ENCODE data around the gene AADACL4.
"Not testable (repeated sequence)": the region's sequence is repeated elsewhere in the genome, so short reads cannot be mapped to it uniquely, and the experiment has no call there.

AADACL4 gene

DNA sequence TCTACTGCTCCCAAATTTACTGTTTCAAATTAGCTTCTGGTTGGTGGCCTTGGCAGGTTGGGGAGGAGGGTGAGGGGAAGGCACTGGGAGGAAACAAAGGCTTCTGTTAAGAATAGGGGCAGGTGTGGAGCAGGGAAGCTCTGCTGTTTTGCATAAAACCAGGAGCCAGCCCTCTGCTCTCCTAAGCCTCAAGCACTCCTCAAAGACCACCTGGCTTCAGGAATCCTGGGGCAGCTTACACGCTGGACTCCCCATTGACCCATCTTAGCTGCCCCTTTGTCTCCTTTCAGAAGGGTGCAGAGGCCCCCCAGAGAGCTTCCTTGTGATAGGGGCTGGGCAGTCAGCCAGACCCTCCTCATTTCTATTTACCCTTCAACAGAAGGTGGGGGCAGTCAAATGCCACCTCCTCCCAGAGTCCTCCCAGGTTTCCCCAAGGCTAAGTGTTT is 14.4 kb upstream of the AADACL4 start:
- DNase-seq (ENCODE audit: low read depth, low spot score), result no peak

DNA sequence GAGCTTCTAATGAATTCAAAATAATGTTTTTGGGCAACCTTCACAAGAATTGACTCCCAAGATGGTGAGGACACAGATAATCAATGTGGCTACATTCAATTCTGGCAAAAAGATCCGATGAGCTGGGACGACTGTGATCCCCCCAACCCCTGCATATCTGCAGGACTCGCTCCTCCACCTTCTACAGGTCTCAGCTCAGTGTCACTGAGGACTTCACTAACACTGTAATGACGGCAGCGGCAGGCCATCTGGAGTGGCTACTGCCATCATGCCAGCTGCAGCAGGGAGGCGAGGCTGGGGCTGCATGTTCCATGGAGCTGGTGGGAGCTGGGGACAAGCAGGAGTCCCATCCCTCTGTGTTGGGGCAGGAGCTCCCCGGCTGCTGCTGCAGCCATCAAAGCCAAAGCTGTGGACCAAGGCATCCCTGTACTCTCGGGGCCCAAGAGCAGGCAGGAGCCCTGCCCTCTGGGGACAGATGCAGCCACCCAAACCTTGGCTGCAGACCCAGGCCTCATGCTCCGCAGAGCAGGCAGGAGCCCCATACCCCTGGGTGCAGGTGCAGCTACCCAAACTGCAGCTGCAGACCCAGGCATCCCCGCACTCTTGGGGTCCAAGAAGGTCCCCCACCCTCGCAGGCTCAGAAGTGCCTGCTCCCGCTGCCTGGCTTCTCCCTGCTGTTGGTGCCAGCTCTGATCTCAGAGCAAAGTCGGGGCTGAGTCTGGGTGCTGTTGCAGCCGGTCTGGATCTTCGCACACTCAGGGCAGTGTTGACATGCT is 13.7 kb upstream of the AADACL4 start:
- DNase-seq (ENCODE audit: low read depth, low spot score), result no peak

DNA sequence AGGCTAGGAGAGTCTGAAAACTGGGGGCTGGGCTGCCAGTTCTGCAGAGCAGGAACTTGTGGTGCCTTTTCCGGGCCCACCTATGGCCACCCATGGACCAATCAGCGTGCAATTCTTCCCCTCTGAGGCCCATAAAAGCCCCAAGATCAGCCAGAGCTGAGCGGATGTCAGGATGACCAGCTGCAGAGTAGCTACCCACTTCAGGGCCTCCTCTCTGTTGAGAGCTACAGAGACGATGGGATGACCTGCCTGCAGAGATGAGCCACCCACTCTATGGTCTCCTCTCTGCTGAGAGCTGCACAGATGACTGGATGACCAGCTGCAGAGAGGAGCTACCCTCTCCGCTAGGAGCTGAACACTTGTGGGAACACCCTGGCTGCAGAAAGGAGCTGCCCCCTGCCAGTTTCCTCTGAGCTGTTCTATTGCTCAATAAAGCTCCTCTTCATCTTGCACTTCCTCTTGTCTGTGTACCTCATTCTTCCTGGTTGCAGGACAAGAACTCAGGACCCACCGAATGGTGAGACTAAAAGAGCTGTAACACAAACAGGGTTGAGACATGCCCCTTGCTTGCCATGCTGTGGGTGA is 12.8 kb upstream of the AADACL4 start:
- no peak for DNase-seq (ENCODE audit: low read depth, low spot score)

DNA sequence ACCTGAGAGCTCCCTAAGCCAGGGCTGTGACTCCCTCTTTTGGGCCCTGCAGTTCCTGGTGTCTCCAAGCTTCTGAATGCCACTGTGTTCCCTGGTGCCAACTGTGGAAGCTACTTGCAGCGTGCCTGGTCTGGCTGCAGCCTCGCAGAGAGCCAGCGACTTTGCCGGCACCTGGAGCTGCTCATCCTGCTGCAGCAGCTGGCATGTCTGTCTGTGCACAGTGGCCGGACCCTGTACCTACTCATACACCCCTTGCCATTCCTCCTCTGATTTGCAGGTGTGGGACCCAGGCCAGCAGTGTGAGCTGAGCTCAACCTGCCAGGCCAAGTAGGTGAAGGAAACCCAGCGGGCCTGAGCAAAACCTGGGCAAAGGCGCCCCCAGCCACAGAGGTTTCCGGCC is 12.3 kb upstream of the AADACL4 start:
- no peak for DNase-seq (ENCODE audit: low read depth, low spot score)

DNA sequence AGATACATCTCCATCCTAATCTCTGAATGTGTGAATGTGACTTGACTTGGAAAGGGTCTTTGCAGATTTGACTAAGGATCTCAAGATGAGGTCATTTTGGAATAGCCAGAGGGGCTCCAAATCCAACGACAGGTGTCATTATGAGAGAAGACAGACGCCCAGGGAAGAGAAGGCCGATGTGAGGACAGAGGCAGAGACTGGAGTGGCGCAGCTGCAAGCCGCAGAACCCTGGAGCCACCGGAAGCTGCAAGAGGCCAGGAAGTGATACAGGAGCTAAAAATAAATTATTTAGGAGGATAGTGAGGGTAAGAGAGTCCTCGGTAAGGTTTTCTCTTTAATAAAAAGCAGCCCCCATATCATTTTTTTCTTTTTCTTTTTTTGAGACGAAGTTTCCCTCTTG is 9.7 kb upstream of the AADACL4 start:
- no peak for DNase-seq (ENCODE audit: low read depth, low spot score)

DNA sequence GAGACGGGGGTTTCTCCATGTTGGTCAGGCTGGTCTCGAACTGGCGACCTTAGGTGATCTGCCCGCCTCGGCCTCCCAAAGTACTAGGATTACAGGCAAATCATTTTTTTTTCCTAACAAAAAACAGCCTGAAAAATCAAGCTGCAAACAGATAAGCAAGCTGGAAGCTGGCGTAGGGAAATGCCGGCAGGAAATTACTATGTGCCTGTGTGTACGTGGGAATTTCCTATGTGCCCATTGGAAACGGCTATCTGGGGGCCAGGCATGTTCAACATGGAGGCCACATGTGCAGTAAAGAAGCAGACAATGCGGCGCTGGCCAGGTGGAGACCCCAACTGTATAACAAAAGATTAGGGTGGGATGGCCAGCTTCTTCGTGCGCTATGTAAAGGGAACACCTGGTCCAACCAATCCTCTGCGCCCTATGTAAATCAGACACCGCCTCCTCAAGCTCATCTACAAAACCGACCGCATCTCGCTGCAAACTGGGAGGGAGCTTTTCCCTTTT is 9.1 kb upstream of the AADACL4 start:
- no peak for DNase-seq (ENCODE audit: low read depth, low spot score)

DNA sequence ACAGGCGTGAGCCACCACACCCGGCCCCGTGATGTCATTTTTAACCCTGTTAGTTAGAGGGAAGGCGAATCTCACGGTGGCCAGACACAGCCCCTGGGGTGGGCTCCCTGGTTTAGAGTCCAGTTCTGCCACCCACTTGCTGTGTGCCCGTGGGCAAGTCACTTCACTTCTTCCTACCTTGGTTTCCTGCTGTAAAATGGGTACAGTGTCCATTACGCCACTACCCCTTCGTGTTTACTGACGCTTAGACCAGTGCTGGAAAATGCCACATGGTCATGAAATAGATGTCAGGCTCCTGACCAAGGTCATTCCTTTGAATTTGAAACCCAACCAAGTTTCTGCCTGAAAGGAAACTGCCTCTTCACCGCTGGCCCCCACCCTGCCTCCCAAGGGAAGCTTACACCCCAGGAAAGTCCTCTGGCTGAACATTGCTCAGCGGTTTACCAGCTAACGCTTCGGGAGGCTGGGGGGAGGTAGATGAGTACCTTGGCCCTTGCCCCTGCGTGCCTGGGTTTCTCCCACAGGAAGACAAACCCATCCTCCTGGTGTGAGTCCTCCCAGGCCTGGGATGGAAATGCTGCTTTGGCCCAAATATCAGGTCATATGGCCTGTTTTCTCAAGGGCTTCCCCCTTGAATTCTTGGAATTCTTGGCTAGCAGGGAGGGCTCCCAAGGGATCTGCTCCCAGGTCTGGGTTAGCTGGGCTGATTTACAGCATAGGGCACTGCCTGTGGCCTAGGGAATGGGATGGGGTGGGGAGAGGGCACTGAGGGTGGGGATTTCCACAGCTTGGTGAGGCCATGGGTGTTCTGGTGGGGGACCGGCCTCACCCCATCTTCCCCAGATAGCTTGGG is 7.6 kb upstream of the AADACL4 start:
- DNase-seq (ENCODE audit: low read depth, low spot score), result no peak

DNA sequence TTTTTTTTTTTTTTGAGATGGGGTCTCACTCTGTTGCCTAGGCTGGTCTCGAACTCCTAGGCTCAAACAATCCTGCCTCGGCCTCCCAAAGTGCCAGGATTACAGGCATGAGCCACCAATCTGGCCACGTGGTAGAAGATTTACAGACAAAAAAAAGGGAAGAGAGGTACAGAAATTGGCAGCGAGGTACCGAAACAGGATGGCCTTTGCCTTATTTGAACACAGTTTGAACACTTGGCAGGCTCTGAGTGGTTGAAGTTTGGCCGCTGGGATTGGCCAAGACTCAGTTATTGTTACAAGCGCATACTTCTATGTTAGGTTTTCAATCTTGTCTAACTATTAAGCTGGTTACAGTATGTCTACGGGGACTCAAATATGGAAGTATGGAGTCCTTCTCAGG is 6.2 kb upstream of the AADACL4 start:
- no peak for DNase-seq (ENCODE audit: low read depth, low spot score)

DNA sequence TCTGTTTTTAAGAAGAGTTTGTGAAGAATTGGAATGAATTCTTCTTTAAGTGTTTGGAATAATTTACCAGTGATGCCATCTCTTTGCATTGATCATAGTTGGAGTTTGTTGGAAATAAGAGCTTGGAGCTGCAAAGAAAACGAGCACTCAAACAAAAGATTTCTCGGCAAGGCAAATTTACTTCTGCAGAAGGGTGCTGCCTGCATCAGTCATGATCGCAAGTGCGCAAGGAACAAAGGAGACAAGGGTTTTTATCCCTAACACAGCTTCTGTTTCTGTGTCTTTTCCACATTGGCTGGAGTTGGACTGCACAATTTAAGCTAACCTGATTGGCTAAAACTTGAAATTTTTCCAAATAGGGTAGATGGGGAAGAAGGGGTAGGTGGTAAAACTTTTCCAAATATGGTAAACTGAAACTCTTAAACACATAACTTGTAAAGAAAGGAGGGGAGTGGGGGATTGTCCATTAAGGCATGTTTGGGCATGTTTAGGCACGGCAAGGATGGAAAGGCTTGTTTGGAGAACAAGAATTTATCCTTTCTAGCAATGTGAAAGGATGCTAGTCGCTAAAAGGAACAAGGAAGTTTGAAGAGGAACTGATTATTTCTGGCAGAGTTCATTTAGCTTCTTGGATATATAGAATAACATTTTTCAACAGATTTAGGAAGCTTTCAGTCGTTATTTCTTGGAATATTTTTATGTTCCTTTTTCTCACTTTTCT is 3.5 kb upstream of the AADACL4 start:
- no peak for DNase-seq (ENCODE audit: low read depth, low spot score)

DNA sequence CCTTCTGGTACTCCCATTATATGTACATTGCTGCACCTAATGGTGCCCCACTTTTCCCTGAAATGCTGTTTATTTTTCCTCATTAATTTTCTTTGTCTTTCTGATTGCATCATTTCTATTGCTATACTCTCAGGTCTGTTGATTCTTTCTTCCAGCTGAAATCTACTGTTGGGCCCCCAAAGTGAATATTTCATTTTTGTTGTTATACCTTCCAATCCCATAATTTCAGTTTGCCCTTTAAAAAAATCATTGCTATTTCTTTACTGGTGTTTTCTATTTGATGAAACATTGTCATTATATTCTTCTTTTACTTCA is 3.0 kb upstream of the AADACL4 start:
- DNase-seq (ENCODE audit: low read depth, low spot score), result no peak

DNA sequence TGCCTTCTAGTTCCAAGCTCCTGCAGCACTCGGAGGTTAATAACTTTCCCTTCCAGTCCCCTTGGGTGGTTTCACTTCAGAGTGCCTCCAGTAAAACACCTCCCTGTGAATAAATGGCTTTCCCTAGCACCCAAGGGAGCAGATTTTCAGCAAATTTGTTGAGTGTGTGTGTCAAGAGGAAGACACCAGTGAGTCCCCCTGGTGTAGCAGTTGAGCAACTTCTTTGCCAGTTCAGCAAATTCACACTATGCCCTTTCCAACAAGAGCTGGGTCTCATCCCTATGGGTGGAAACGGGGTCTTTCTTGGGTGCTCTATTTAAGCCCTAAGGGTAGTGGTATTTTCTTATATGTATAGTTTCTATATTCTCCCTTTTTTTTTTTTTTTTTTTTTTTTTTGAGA is 806 bp upstream of the AADACL4 start:
- no peak for DNase-seq (ENCODE audit: low read depth, low spot score)

DNA sequence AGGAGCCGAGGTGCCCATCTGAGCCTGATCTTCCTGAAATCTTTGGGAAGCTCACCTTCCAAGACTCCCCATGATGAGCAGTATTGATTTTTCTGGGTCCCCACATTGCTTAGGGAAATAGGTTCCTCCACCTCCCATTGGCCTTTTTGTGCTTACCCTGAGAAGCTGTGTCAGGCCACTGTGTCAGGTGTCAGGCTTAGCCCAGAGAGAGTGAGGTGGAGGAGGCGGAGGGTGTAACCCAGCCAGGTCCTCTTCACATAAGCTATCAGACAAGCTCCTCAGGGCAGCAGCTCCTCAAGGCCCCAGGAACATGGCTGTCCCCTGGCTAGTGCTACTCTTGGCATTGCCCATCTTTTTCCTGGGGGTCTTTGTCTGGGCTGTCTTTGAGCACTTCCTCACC is 352 bp downstream of the AADACL4 start:
- DNase-seq (ENCODE audit: low read depth, low spot score), result no peak

DNA sequence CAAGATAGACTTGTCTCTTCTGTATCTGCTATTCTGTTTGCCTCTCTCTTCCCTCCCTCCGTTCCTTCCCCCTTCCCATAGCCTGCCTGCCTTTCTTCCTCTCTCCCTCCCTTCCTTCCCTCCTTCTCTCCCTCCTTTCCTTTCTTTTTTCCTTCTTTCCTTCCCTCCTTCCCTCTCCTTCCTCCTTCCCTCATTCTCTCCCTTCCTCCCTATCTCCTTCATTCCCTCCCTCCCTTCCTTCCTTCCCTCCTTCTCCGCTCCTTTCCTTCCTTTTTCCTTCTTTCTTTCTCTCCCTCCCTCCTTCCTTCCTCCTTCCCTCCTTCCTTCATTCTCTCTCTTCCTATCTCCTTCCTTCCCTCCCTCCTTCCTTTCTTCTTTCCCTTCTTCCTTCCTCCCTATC is 944 bp downstream of the AADACL4 start:
- DNase-seq (ENCODE audit: low read depth, low spot score), result no peak

DNA sequence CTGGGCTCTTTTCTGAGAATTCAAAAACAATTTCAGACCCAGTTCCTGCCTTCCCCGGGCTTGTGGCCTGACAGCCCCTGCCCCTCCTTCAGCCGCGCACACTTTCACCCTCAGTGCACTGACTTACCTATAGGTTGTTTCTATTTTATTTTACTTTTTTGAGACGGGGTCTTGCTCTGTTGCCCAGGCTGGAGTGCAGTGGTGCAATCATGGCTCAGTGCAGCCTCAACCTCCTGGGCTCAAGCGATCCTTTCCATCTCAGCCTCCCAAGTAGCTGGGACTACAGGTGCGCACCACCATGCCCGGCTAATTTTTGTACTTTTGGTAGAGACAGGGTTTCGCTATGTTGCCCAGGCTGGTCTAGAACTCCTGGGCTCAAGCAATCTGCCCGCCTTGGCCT is 1.5 kb downstream of the AADACL4 start:
- not testable (repeated sequence) for DNase-seq (ENCODE audit: low read depth, low spot score)

DNA sequence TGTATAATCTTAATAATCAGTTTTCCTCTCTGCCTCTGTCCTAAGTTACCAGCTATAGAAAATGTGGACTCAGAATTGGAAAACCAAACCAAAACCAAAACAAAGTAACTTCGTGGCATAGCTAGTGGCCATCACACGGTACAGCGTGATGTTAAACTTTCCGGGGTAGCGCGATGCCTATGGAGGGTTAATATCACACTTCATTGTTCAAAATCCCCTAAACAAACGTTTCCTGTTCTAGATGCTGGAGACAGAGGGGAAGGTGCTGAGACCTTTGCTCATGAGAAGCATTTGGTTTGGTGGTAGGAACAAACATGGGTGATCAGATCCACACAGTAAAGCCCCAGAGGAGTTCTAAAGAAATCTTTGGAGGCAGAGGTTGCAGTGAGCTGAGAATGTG is 4.9 kb downstream of the AADACL4 start:
- no peak for DNase-seq (ENCODE audit: low read depth, low spot score)

DNA sequence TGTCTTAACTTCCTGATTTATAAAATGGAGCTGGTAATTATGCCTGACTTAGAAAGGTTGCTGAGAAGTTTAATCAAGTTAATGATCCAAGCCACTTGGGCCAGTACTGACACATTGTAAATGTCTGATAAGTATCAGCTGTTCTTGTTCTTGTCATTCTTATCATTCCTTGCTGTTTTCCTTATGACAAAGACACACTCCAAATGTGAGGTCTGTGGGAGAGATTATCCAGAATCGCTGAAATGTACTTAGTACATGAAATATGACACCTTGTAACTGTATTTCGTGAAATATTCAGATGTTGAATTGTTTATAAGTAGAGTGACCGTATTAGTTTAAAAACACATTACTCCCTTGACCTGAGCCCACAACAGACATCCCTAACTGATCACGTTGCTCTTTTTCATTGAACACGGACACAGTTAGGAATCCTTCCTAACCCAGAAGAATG is 6.1 kb downstream of the AADACL4 start:
- DNase-seq (ENCODE audit: low read depth, low spot score), result peak; percentile 59

DNA sequence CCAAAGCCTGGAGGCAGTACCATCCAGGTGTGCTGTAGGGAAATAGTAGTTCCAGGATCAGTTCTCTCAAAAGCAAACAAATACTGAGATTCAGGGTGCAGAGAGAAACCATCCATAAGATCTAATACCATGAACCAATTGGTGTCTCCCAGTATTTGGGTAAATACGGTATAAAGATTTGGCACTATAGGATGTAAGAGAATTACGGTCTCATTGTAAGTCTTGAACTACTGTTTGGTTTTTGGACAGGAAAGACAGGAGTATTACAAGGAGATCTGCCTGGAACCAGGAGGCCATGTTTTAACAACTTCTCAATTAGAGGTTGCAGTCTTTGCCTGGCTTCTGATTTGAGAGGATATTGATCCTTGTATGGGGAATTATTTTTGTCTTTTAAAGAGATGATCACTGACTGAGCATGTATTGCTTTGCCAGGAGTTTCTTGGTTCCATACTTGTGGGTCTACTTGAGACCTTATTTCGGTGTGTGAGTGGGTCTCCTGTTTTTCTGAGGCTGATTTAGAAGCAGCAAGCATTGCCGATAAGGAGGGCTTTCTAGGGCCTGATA is 10.2 kb downstream of the AADACL4 start:
- DNase-seq (ENCODE audit: low read depth, low spot score), result no peak

DNA sequence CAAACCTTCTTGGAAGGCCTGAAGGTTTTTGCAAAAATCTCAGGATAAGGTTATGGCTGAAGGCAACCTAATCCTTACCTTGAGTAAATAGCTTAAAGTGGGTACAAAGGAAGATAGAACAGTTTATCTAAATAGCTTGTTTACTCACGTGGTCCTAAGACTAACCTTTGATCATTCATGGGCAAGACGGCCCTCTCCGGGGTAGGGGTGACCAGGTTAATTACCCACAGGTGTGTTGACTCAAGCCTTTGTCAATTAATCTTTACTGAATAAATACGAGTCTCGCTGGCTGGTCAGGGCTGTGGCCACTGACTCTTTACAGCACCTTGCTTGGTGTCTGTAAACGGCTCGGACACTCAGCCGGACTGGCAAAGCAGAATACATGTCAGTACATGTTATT is 10.8 kb downstream of the AADACL4 start:
- DNase-seq (ENCODE audit: low read depth, low spot score), result no peak

DNA sequence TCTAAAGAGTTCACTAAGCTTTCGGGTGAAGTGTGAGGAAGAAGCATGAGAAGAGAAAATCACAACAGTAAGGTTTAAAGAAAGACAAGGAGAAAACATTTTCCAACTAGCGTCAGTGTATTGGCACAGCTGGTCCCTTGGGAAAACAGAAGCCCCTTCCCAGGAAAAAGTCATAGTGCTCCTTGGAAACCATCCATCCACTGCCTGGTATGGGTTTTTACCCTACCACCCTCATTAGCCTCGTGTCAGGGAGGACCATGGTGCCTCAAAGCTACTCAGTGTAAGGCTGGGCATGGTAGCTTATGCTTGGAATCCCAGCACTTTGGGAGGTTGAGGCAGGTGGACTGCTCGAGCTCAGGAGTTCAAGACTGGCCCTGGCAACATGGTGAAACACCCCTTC is 12.7 kb downstream of the AADACL4 start:
- DNase-seq (ENCODE audit: low read depth, low spot score), result no peak

DNA sequence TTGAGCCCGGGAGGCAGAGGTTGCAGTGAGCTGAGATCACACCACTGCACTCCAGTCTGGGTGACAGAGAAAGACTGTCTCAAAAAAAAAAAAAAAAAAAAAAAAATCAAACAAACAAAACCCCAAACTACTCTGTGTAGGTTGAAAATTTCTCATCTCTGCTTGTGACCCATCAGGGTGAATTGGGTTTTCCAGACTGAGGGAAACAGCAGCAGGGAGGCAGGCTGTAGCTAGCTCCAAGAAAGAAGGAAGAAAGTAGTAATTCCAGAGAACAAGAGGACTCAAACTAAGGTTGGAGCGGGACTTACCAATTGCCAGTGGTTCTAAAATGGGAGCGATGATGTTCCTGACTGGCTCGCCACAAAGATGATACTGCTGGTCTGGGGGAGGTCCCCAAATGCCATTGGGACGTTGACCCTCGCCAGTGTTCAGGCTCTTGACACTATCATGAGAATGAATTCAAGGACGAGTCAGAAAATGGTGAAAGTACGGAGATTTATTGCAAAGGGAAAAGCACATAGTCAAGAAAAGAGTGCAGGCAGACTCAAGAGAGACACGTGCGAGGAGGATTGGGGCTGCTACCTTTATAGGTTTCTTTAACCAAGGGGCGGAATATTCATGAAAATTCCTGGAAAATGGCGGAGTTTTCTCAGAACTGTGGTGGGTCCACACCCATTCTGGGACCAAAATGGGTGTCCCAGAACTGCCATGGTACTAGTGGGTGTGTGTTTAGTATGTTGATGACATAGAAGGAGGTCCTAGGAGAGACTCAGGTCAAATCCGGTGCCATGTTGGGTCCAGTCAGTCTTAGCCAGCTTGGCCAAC is 13.4 kb downstream of the AADACL4 start:
- no peak for DNase-seq (ENCODE audit: low read depth, low spot score)
